ENCODE data around the gene CEBPA.

The CEBPA gene

GRCh38 chr19:33290956-33291622, 11.2 kb downstream of the CEBPA start:
- peaks cover 16% of the 10 kb centered on the region for H3K27me3 Mint-ChIP-seq (ENCODE audit: low read depth)
- H3K36me3 Mint-ChIP-seq (ENCODE audit: low read depth) = peaks cover 11% of the 10 kb centered on the region
- H3K4me3 Mint-ChIP-seq = no peak overlapping the region
- H3K27ac Mint-ChIP-seq = no peak overlapping the region
- DNase-seq (ENCODE audit: low spot score) = no peak
- peaks cover 12% of the 10 kb centered on the region for H3K4me1 Mint-ChIP-seq (ENCODE audit: low read depth)
- peaks cover 18% of the 10 kb centered on the region for H3K9me3 Mint-ChIP-seq

GRCh38 chr19:33290082-33290815, 12.1 kb downstream of the CEBPA start:
- H3K4me1 Mint-ChIP-seq (ENCODE audit: low read depth) = peaks cover 12% of the 10 kb centered on the region
- H3K9me3 Mint-ChIP-seq = peaks cover 18% of the 10 kb centered on the region
- peaks cover 14% of the 10 kb centered on the region for H3K27me3 Mint-ChIP-seq (ENCODE audit: low read depth)
- H3K27ac Mint-ChIP-seq = no peak overlapping the region
- H3K36me3 Mint-ChIP-seq (ENCODE audit: low read depth) = peaks cover 11% of the 10 kb centered on the region
- H3K4me3 Mint-ChIP-seq = no peak overlapping the region
- no peak for DNase-seq (ENCODE audit: low spot score)

- peaks cover 11% of the 10 kb centered on the region for H3K36me3 Mint-ChIP-seq (ENCODE audit: low read depth)
- peaks cover 18% of the 10 kb centered on the region for H3K9me3 Mint-ChIP-seq
- no peak overlapping the region for H3K4me3 Mint-ChIP-seq
- no peak overlapping the region for H3K27ac Mint-ChIP-seq
- H3K4me1 Mint-ChIP-seq (ENCODE audit: low read depth) = peaks cover 12% of the 10 kb centered on the region
- H3K27me3 Mint-ChIP-seq (ENCODE audit: low read depth) = peaks cover 14% of the 10 kb centered on the region
- DNase-seq (ENCODE audit: low spot score) = no peak
Measured at GRCh38 chr19:33289261-33289660, 13.1 kb downstream of the CEBPA start.

GRCh38 chr19:33288666-33289065, 13.7 kb downstream of the CEBPA start:
- Mint-ChIP-seq H3K27ac (no peak overlapping the region), H3K36me3 (ENCODE audit: low read depth) (peaks cover 11% of the 10 kb centered on the region), H3K9me3 (peaks cover 18% of the 10 kb centered on the region), H3K27me3 (ENCODE audit: low read depth) (peaks cover 11% of the 10 kb centered on the region), H3K4me1 (ENCODE audit: low read depth) (peaks cover 12% of the 10 kb centered on the region), H3K4me3 (no peak overlapping the region)
- DNase-seq (ENCODE audit: low spot score) = no peak

GRCh38 chr19:33287927-33288326, 14.4 kb downstream of the CEBPA start:
- DNase-seq (ENCODE audit: low spot score) = no peak
- peaks cover 18% of the 10 kb centered on the region for H3K9me3 Mint-ChIP-seq
- H3K27me3 Mint-ChIP-seq (ENCODE audit: low read depth) = peaks cover 7% of the 10 kb centered on the region
- H3K4me1 Mint-ChIP-seq (ENCODE audit: low read depth) = peaks cover 12% of the 10 kb centered on the region
- no peak overlapping the region for H3K4me3 Mint-ChIP-seq
- peaks cover 11% of the 10 kb centered on the region for H3K36me3 Mint-ChIP-seq (ENCODE audit: low read depth)
- H3K27ac Mint-ChIP-seq = no peak overlapping the region

GRCh38 chr19:33287438-33287837, 14.9 kb downstream of the CEBPA start:
- no peak overlapping the region for H3K4me3 Mint-ChIP-seq
- H3K27me3 Mint-ChIP-seq (ENCODE audit: low read depth) = peaks cover 7% of the 10 kb centered on the region
- H3K36me3 Mint-ChIP-seq (ENCODE audit: low read depth) = peaks cover 11% of the 10 kb centered on the region
- no peak overlapping the region for H3K27ac Mint-ChIP-seq
- H3K9me3 Mint-ChIP-seq = peaks cover 18% of the 10 kb centered on the region
- H3K4me1 Mint-ChIP-seq (ENCODE audit: low read depth) = peaks cover 12% of the 10 kb centered on the region
- no peak for DNase-seq (ENCODE audit: low spot score)

GRCh38 chr19:33286899-33287298, 15.4 kb downstream of the CEBPA start:
- Mint-ChIP-seq H3K9me3 (peaks cover 18% of the 10 kb centered on the region), H3K36me3 (ENCODE audit: low read depth) (peaks cover 11% of the 10 kb centered on the region), H3K4me1 (ENCODE audit: low read depth) (peaks cover 12% of the 10 kb centered on the region), H3K4me3 (no peak overlapping the region), H3K27ac (no peak overlapping the region), H3K27me3 (ENCODE audit: low read depth) (peaks cover 7% of the 10 kb centered on the region)
- DNase-seq (ENCODE audit: low spot score) = no peak

- Mint-ChIP-seq H3K4me3 (no peak overlapping the region), H3K4me1 (ENCODE audit: low read depth) (peaks cover 14% of the 10 kb centered on the region), H3K9me3 (peaks cover 18% of the 10 kb centered on the region), H3K27me3 (ENCODE audit: low read depth) (peaks cover 7% of the 10 kb centered on the region), H3K36me3 (ENCODE audit: low read depth) (peaks cover 11% of the 10 kb centered on the region), H3K27ac (no peak overlapping the region)
- DNase-seq (ENCODE audit: low spot score) = no peak
Measured at GRCh38 chr19:33285441-33285927, 16.9 kb downstream of the CEBPA start.

- no peak overlapping the region for H3K4me3 Mint-ChIP-seq
- no peak overlapping the region for H3K27ac Mint-ChIP-seq
- peaks cover 21% of the 10 kb centered on the region for H3K4me1 Mint-ChIP-seq (ENCODE audit: low read depth)
- H3K9me3 Mint-ChIP-seq = peaks cover 18% of the 10 kb centered on the region
- DNase-seq (ENCODE audit: low spot score) = no peak
- peaks cover 11% of the 10 kb centered on the region for H3K36me3 Mint-ChIP-seq (ENCODE audit: low read depth)
- H3K27me3 Mint-ChIP-seq (ENCODE audit: low read depth) = peaks cover 9% of the 10 kb centered on the region
Measured at GRCh38 chr19:33284756-33285155, 17.6 kb downstream of the CEBPA start.

GRCh38 chr19:33284146-33284643, 18.1 kb downstream of the CEBPA start:
- H3K4me3 Mint-ChIP-seq = no peak overlapping the region
- DNase-seq (ENCODE audit: low spot score) = no peak
- H3K27me3 Mint-ChIP-seq (ENCODE audit: low read depth) = peaks cover 9% of the 10 kb centered on the region
- H3K4me1 Mint-ChIP-seq (ENCODE audit: low read depth) = peaks cover 22% of the 10 kb centered on the region
- peaks cover 17% of the 10 kb centered on the region for H3K9me3 Mint-ChIP-seq
- no peak overlapping the region for H3K27ac Mint-ChIP-seq
- H3K36me3 Mint-ChIP-seq (ENCODE audit: low read depth) = peaks cover 11% of the 10 kb centered on the region

- H3K4me1 Mint-ChIP-seq (ENCODE audit: low read depth) = peaks cover 22% of the 10 kb centered on the region
- H3K36me3 Mint-ChIP-seq (ENCODE audit: low read depth) = peaks cover 7% of the 10 kb centered on the region
- H3K27me3 Mint-ChIP-seq (ENCODE audit: low read depth) = peaks cover 6% of the 10 kb centered on the region
- H3K9me3 Mint-ChIP-seq = peaks cover 11% of the 10 kb centered on the region
- no peak for DNase-seq (ENCODE audit: low spot score)
- no peak overlapping the region for H3K27ac Mint-ChIP-seq
- no peak overlapping the region for H3K4me3 Mint-ChIP-seq
Measured at GRCh38 chr19:33283589-33283988, 18.7 kb downstream of the CEBPA start.

- DNase-seq (ENCODE audit: low spot score) = no peak
- peaks cover 6% of the 10 kb centered on the region for H3K27me3 Mint-ChIP-seq (ENCODE audit: low read depth)
- H3K4me3 Mint-ChIP-seq = no peak overlapping the region
- no peaks in the 10 kb centered on the region for H3K9me3 Mint-ChIP-seq
- H3K4me1 Mint-ChIP-seq (ENCODE audit: low read depth) = peaks cover 16% of the 10 kb centered on the region
- H3K27ac Mint-ChIP-seq = no peak overlapping the region
- H3K36me3 Mint-ChIP-seq (ENCODE audit: low read depth) = no peaks in the 10 kb centered on the region
Measured at GRCh38 chr19:33282036-33282671, 20.2 kb downstream of the CEBPA start.

GRCh38 chr19:33281296-33281926, 20.9 kb downstream of the CEBPA start:
- H3K4me1 Mint-ChIP-seq (ENCODE audit: low read depth) = peaks cover 10% of the 10 kb centered on the region
- no peak for DNase-seq (ENCODE audit: low spot score)
- H3K36me3 Mint-ChIP-seq (ENCODE audit: low read depth) = no peaks in the 10 kb centered on the region
- H3K9me3 Mint-ChIP-seq = no peaks in the 10 kb centered on the region
- H3K27ac Mint-ChIP-seq = peak overlapping the region; percentile 26
- peaks cover 6% of the 10 kb centered on the region for H3K27me3 Mint-ChIP-seq (ENCODE audit: low read depth)
- no peak overlapping the region for H3K4me3 Mint-ChIP-seq
